Endometrial microvascular endothelial cells (primary cell): ENCODE data around the gene TRH. TPM values are rescaled to one million over a fixed set of nuclear protein-coding genes. Genes with fewer than 3 reads are reported as not detected.

ENCODE experiments used
- in situ Hi-C: cut with HindIII; loops from 2 replicates; pipeline ENCODE4 v1.10.0; 2017; ENCODE audit warnings: low sequenced_read_pairs, low pct_unique_long_range_greater_than_20kb; ENCODE audit errors: inconsistent ontology term
- total RNA-seq: library from RNA; depleted of rRNA; stranded (reverse); fragments of >200 nt; gene quantifications from one replicate; pipeline ENCODE4 v1.2.3, GENCODE V29; 2015; ENCODE audit errors: inconsistent ontology term

TRH gene, protein sequence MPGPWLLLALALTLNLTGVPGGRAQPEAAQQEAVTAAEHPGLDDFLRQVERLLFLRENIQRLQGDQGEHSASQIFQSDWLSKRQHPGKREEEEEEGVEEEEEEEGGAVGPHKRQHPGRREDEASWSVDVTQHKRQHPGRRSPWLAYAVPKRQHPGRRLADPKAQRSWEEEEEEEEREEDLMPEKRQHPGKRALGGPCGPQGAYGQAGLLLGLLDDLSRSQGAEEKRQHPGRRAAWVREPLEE
- not detected for total RNA-seq

GRCh38 chr3:129974564-129974832 lies at the start of gene TRH:
Gene TRH, plus strand, starts transcription at chr3:129974720. Its CDS starts 1,097 bp downstream, at chr3:129975817.
- in situ Hi-C loops: no loop called here

GRCh38 chr3:129927072-129927471 lies 47.4 kb upstream of the TRH start:
- in situ Hi-C loops: no loop called here

GRCh38 chr3:129929383-129929782 lies 45.1 kb upstream of the TRH start:
- in situ Hi-C loops: no loop called here

DNA sequence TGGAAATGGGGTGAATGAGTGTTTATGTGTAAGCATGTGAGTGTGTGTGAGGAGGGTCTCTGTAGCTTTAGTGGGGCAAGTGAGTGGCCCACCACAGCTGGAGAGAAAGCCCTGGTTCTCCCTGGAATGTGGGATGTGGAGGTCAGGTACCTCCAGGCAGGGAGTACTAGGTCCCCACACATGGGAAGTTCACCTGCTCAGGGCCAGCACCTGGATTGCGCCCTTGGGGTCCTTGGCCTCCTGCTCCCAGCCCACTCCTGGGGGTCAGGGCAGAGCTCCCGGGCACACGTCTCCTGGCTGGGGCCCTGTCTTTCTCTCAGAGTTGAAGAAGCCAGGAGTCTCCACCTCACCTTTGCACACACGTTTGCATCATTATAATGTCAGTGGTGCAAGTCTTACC lies 41.0 kb upstream of the TRH start:
- in situ Hi-C loops: no loop called here

- in situ Hi-C loops: no loop called here
Measured at GRCh38 chr3:129934234-129935123, 40.0 kb upstream of the TRH start.

GRCh38 chr3:129936757-129937156 lies 37.8 kb upstream of the TRH start:
- in situ Hi-C loops: no loop called here

- in situ Hi-C loops: no loop called here
Measured at GRCh38 chr3:129937717-129938116, 36.8 kb upstream of the TRH start.

DNA sequence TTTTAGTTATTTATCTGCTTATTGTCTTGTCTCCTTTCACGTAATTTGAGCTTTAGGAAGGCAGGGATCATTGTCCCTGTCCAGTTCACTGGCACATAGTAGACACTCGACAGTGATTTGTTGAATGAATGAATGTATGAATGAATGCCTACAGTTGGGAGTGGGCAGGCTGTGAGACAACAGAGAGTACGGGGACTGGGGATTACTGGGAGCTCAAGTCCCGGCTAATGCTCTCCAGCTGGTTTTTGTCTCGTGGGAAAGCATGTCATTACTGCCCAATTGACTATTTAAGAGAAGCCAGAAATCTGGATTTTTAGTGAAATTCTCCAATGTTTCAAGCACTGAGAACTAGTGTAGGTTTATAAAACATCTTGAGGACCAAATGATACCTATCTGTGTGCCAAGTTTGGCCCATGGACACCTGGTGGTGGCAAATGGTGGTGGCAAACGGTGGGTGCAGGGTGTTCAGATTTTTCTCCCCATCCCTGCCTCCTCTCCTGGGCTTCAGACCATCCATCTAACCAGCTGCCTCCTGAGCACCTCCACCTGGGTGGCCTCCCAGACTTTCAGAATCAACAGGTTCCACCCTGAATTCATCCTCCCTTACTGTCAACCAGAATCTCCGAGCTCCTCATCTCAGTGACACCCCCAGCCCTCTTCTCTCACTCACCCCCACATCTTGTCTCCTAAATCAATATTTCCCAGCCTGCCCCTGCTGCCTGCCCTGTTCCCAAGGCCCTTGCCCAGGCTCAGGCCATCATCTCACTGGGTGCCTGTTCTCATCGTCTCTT lies 36.2 kb upstream of the TRH start:
- in situ Hi-C loops: no loop called here

- in situ Hi-C loops: no loop called here
Measured at GRCh38 chr3:129940086-129940485, 34.4 kb upstream of the TRH start.

- in situ Hi-C loops: no loop called here
Measured at GRCh38 chr3:129942296-129942695, 32.2 kb upstream of the TRH start.

DNA sequence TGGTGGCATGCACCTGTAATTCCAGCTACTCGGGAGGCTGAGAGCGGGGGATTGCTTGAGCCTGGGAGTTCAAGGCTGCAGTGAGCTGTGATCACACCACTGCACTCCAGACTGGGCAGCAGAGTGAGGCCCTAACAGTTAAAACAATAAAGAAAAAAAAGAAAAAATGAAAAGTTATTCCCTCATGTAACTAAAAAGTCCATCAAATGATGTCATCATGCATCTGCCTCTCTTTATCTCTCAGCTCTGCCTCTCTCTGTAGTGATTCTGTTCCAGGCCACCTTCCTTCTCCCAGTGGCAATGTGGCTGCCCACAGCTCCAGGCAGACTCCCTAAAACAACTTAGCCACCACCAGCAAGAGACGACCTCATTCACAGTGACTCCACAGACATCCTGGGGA lies 31.5 kb upstream of the TRH start:
- in situ Hi-C loops: no loop called here

DNA sequence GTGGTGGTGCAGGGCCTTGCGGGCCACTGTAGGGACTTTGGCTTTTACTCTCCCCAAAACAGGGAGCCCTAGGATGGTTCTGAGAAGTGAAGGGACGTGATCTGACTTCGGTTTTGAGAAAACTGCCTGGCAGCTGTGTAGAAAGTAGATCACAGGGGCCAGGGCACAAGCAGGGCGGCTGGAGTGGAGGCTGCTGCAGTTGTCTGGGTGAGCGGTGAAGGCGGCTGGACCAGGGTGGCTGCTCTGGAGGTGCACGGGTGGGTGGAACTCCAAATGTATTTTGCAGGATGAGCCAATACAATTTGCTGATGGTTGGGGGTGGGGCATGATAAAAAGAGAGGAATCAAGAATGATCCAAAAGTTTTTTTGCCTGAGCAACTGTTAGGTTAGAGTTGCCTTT lies 29.8 kb upstream of the TRH start:
- in situ Hi-C loops: no loop called here

- in situ Hi-C loops: no loop called here
Measured at GRCh38 chr3:129947538-129948240, 26.8 kb upstream of the TRH start.

DNA sequence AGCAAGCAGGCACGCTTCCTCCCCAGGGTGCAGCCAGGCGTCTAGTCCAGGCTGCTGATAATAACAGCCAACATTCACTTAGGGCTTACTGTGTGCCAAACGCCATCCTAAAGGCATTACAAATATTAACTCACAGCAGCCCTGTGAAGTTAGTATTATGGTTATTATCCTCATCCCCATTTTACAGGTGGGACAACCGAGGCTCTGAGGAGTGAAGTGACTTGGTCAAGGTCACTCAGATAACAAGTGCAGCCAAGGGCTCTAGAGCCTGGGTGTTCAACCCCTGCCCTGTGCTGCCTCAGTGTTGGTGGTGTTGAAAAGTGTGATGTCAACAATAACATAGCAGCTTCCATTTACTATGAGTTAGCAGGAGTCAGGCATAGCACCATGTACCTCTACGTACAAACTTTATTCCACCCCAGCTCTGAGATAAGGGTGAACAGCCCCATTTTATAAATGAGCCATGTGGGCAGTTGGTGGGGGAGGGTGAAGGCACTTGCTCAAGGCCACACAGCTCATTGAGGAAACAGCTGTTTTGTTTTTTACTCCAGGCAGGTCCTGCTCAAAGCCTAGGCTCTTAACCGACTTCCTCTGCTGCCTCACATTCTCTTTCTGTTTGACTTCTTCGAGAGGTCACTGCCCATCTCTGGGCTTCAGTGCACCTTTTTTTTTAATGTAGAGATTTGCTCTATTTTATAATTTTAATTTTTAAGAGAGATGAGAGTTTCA lies 24.0 kb upstream of the TRH start:
- in situ Hi-C loops: no loop called here

GRCh38 chr3:129952556-129953355 lies 21.8 kb upstream of the TRH start:
- in situ Hi-C loops: no loop called here

DNA sequence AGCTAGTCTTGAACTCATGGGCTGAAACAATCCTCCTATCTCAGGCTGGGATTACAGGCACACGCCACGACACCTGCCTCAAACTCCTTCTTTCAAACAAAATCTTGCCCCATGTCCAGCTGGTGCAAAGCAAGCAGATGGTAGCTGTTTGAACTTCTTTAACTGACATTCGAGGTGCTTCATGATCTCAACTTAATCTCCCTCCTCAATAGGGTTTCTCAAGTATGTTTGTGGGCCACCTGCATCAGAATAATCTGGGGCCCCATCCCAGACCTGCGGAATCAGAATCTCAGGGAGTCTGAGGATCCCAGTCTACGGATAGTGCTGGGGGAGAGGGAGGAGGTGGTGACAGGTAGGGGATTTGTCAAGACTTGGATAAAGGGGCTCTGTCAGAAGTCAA lies 20.9 kb upstream of the TRH start:
- in situ Hi-C loops: no loop called here

DNA sequence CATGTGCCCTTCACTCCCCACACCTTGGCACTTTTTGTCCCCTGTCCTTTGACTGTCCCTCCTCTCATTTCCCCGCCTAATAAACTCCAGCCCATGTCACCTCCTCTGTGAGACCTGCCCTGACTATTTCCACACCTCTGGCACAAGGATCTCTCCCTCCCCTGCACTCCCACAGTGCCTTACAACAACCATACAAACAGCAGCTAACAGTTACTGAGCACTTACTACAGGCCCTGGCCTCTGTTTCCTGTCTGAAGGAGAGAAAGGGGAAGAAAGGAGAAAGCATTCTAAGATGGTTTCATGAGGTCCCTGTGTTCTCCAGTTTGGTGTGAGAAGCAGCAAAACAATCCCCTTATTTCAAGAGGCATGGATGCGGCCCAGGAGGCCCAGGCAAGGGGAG lies 20.0 kb upstream of the TRH start:
- in situ Hi-C loops: no loop called here

DNA sequence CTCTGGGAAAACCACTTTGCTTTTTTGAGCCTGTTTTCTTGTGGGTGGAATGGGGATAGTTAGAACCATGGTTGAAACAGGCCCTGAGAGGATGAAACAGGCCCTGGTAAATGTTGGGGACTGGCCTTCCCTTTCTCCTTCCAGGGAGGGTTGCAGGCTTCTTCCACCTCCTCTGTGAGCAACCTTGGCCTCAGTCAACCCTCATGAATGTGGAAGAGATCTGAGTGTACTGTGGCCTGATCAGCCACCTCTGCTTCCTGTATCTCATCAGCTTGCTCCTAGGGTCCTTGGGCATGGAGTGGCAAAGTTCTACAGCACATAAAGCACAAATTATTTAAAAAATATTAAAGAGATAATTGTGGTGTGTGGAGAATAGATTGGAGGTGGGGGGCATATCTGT lies 17.6 kb upstream of the TRH start:
- in situ Hi-C loops: no loop called here
